Measurements from ENCODE around the gene FOXD4.
"Not testable (repeated sequence)": the region's sequence is repeated elsewhere in the genome, so short reads cannot be mapped to it uniquely, and the experiment has no call there.

- TF ChIP-seq CTCF, EZH2phosphoT487 (IDR thresholded peaks at IDR 0.05; ENCODE audit: low read length): not testable (repeated sequence)
These were observed 27.4 kb downstream of the FOXD4 start for GRCh38 chr9:90851-91250.
